ENCODE results near the gene SOX6. TPM values are rescaled to one million over a fixed set of nuclear protein-coding genes. Genes with fewer than 3 reads are reported as not detected.

Gene SOX6
- total RNA-seq, 1 experiment from 2014 or later, result not detected

DNA sequence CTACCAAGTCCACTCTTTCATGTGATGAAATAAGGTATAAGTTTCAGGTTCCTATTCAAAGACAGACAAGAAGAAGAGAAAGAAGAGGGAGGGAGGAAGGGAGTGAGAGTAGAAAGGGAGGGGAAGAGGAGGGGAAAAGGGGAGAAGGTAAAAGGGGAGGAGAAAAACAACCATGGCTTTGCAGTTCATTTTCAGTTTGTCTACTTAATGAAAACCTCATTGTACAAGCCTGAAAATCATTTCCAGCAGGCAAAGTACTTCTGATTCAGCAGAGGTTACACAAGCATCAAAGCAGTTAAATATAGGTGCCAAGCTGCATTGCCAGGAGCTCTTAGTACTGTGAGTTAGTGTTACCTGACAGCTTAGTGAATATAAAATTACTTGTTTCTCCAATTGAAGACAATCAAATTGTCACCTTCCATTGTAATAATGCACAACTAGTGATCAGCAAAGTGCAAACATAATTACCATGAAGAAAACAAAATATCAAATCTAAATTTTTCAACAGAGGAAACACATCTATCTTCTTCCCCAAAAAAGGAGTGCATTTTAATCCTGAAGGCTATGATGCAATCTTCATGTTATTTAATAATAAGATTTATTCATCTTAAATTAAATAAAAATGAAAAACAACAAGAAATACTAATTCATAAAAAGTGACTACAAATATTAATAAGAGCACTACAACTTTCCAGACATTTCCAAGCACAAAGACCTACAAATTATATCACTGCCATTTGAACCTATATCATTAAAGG is 8.2 kb downstream of the SOX6 start:
- no peaks in the 10 kb centered on the region for H3K79me1 ChIP-seq (ENCODE audit: insufficient read depth, low read depth, low read length, poor library complexity, severe bottlenecking)
- H4K91ac ChIP-seq (ENCODE audit: insufficient read length, low read depth, low read length), result no peak overlapping the region
- no peak overlapping the region for H2BK20ac ChIP-seq (ENCODE audit: low read depth, low read length, poor library complexity, severe bottlenecking)
- H4K5ac ChIP-seq (ENCODE audit: insufficient read length, low read depth, low read length), result no peak overlapping the region
- H3K23ac ChIP-seq (ENCODE audit: insufficient read length, low read depth, low read length), result no peak overlapping the region
- DNase-seq, result no peak
- Mint-ChIP-seq H3K27ac (no peak overlapping the region), H3K9me3 (no peaks in the 10 kb centered on the region), H3K4me3 (no peak overlapping the region), H3K4me1 (no peaks in the 10 kb centered on the region), H3K27me3 (ENCODE audit: low read depth) (peaks cover 20% of the 10 kb centered on the region), H3K36me3 (ENCODE audit: insufficient read depth in 1 of 3, low read depth in 3 of 3) (no peaks in the 10 kb centered on the region)
- H4K8ac ChIP-seq (replicated peaks; ENCODE audit: insufficient read length, low read depth, low read length), result no peak overlapping the region
- H2BK15ac ChIP-seq (ENCODE audit: low read depth, low read length), result no peak overlapping the region
- no peaks in the 10 kb centered on the region for H3K27me3 ChIP-seq (ENCODE audit: insufficient read depth, low read length)
- TF ChIP-seq, protein P1, sequence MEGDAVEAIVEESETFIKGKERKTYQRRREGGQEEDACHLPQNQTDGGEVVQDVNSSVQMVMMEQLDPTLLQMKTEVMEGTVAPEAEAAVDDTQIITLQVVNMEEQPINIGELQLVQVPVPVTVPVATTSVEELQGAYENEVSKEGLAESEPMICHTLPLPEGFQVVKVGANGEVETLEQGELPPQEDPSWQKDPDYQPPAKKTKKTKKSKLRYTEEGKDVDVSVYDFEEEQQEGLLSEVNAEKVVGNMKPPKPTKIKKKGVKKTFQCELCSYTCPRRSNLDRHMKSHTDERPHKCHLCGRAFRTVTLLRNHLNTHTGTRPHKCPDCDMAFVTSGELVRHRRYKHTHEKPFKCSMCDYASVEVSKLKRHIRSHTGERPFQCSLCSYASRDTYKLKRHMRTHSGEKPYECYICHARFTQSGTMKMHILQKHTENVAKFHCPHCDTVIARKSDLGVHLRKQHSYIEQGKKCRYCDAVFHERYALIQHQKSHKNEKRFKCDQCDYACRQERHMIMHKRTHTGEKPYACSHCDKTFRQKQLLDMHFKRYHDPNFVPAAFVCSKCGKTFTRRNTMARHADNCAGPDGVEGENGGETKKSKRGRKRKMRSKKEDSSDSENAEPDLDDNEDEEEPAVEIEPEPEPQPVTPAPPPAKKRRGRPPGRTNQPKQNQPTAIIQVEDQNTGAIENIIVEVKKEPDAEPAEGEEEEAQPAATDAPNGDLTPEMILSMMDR (conservative IDR thresholded peaks at IDR 0.05), result no peak
- no peaks in the 10 kb centered on the region for H3K23me2 ChIP-seq (ENCODE audit: insufficient read length, low read depth, low read length, poor library complexity, severe bottlenecking)
- H4K20me1 ChIP-seq (ENCODE audit: control insufficient read depth, insufficient read depth, insufficient read length), result no peaks in the 10 kb centered on the region
- no peak overlapping the region for H2AK5ac ChIP-seq (ENCODE audit: insufficient read length, low read length)
- no peak overlapping the region for H3T11ph ChIP-seq (ENCODE audit: low read length)
- no peaks in the 10 kb centered on the region for H3K79me2 ChIP-seq (ENCODE audit: insufficient read depth, low read length)
- H3K9me3 ChIP-seq (ENCODE audit: control insufficient read depth, low read depth, low read length), result no peaks in the 10 kb centered on the region
- no peak overlapping the region for H3K4ac ChIP-seq (ENCODE audit: low read depth, low read length)
- no peak overlapping the region for H3K18ac ChIP-seq (ENCODE audit: insufficient read length, low read depth, low read length)
- H3K4me1 ChIP-seq (ENCODE audit: insufficient read depth, low read length), result no peaks in the 10 kb centered on the region
- H3K4me2 ChIP-seq (ENCODE audit: insufficient read depth, insufficient read length, low read length), result no peak overlapping the region
- no peak overlapping the region for H2BK120ac ChIP-seq (ENCODE audit: low read depth, low read length, poor library complexity, severe bottlenecking)
- no peak overlapping the region for H3K14ac ChIP-seq (ENCODE audit: insufficient read depth, low read length)
- H2BK5ac ChIP-seq (ENCODE audit: insufficient read length, low read length), result no peak overlapping the region
- H3K27ac ChIP-seq (ENCODE audit: insufficient read length, low read depth, low read length), result no peak overlapping the region
- no peak overlapping the region for H3K9ac ChIP-seq (ENCODE audit: extremely low read depth, insufficient read length, low read length)
- H3K56ac ChIP-seq (ENCODE audit: insufficient read length, low read depth, low read length), result no peak overlapping the region
- H2AFZ ChIP-seq (ENCODE audit: low read length), result no peak overlapping the region
- H2BK12ac ChIP-seq (ENCODE audit: insufficient read length, low read depth, low read length), result no peak overlapping the region
